GM18867 (cell line): ENCODE data around the gene LDAF1.
"Not testable (repeated sequence)": the region's sequence is repeated elsewhere in the genome, so short reads cannot be mapped to it uniquely, and the experiment has no call there.

ENCODE experiments used
- ATAC-seq: cut with Tn5 transposase; IDR thresholded peaks from one replicate; pipeline ENCODE4 v1.9.1; 2021; ENCODE audit warnings: mild to moderate bottlenecking, moderate library complexity; ENCODE audit not compliant: unreplicated experiment

LDAF1 gene

GRCh38 chr16:21158208-21159110 is at the start of gene LDAF1:
TSS of gene LDAF1 (plus strand) at chr16:21158674. CDS start at chr16:21161183, 2,509 bp downstream.
- ATAC-seq: peak; percentile 90

- ATAC-seq: not testable (repeated sequence)
These were observed 42.9 kb upstream of the LDAF1 start for GRCh38 chr16:21115551-21115950.

GRCh38 chr16:21116148-21116693 is 42.3 kb upstream of the LDAF1 start:
- ATAC-seq: no peak

GRCh38 chr16:21117567-21117966 is 40.9 kb upstream of the LDAF1 start:
- ATAC-seq: no peak

GRCh38 chr16:21120976-21121520 is 37.4 kb upstream of the LDAF1 start:
- no peak for ATAC-seq

GRCh38 chr16:21125191-21125590 is 33.3 kb upstream of the LDAF1 start:
- ATAC-seq: no peak

- ATAC-seq: no peak
These were observed 32.0 kb upstream of the LDAF1 start for GRCh38 chr16:21126518-21126917.

- ATAC-seq: no peak
These were observed 29.5 kb upstream of the LDAF1 start for GRCh38 chr16:21128991-21129390.

- no peak for ATAC-seq
These were observed 27.7 kb upstream of the LDAF1 start for GRCh38 chr16:21130811-21131210.

GRCh38 chr16:21134053-21134452 is 24.4 kb upstream of the LDAF1 start:
- ATAC-seq: no peak

GRCh38 chr16:21145738-21146137 is 12.7 kb upstream of the LDAF1 start:
- ATAC-seq: no peak

- no peak for ATAC-seq
These were observed 8.0 kb upstream of the LDAF1 start, which contains the start of gene DNAH3 for GRCh38 chr16:21150375-21151001. TSS of gene DNAH3 (minus strand) at chr16:21150846. CDS start at chr16:21150319, 527 bp downstream.

GRCh38 chr16:21152160-21153030 is 6.1 kb upstream of the LDAF1 start:
- ATAC-seq: not testable (repeated sequence)

- ATAC-seq: not testable (repeated sequence)
These were observed 5.2 kb upstream of the LDAF1 start for GRCh38 chr16:21153124-21153729.

- ATAC-seq: not testable (repeated sequence)
These were observed 2.5 kb upstream of the LDAF1 start for GRCh38 chr16:21156011-21156410.

GRCh38 chr16:21156767-21157467 is 1.6 kb upstream of the LDAF1 start:
- no peak for ATAC-seq

- ATAC-seq: no peak
These were observed 842 bp upstream of the LDAF1 start for GRCh38 chr16:21157632-21158031.

GRCh38 chr16:21159281-21159951 is 942 bp downstream of the LDAF1 start:
- no peak for ATAC-seq

- no peak for ATAC-seq
These were observed 1.8 kb downstream of the LDAF1 start for GRCh38 chr16:21160276-21160675.
